GM21528 (cell line): Measurements from ENCODE around the gene DNAH3.
"Not testable (repeated sequence)": the region's sequence is repeated elsewhere in the genome, so short reads cannot be mapped to it uniquely, and the experiment has no call there.

Experiments
- ATAC-seq: cut with Tn5 transposase; IDR thresholded peaks from one replicate; pipeline ENCODE4 v1.9.1; 2021; ENCODE audit warnings: mild to moderate bottlenecking, moderate library complexity; ENCODE audit not compliant: unreplicated experiment, low FRiP score

DNAH3 gene

DNA sequence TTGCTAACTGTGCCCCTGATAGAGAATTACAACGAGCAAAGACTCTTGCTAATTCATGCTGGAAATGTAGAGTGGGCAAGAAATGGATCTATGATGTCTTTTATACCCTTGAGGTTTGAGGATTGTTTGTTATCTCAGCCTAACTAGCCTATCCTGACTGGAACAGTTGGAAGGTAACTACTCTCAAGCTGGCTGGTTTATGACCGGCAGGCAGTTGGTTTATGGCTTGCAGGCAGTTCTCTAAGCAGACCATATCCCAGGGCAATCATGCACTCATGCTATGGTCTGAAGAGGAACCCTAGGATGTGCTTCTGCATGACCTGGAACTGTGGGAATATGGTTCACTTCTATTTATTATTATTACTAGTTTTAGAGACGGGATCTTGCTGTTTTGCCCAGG is 201.0 kb downstream of the DNAH3 start:
- no peak for ATAC-seq

DNA sequence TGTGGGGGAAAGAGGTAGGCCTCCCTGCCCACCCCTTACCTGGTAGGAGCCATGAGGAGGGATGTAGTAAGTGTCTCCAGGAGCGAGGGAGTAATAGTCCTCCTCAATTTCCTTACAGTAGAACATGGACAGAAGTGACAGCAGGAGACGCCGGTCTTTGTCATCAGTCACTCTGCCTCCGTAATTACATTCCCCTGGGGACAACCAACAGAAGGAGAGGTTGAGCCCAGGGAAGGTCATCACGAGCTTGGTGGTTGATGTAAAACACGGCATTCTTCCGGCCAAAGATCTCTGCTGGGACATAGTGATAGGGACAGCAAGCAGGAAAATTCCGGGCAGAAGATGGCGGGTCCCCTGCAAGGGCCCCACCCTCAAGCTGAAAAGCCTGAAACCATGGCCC is 202.2 kb downstream of the DNAH3 start:
- no peak for ATAC-seq

DNA sequence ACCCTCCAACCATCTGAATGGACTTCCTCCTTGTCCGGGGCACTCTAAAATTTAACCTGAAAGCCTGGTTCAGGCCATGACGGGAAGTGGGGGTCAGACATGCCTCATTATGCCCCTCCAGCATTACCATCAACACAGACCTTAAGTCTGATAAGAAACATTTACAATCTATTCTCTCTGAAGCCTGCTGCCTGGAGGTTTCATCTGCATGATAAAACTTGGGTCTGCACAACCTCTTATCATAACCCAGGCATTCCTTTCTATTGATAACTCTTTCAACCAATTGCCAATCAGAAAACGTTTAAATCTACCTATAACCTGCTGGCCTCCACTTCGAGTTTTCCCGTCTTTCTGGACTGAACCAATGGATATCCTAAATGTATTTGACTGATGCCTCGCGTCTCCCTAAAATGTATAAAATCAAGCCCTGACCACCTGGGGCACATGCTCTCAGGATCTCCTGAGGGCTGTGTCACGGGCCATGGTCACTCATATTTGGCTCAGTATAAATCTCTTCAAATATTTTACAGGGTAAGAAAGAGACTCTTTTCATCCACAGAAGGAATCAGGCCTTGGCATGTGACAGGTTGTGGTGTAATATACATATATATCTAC is 204.5 kb downstream of the DNAH3 start:
- ATAC-seq: no peak

- ATAC-seq: not testable (repeated sequence)
These were observed 205.1 kb downstream of the DNAH3 start for GRCh38 chr16:20945575-20945875.

DNA sequence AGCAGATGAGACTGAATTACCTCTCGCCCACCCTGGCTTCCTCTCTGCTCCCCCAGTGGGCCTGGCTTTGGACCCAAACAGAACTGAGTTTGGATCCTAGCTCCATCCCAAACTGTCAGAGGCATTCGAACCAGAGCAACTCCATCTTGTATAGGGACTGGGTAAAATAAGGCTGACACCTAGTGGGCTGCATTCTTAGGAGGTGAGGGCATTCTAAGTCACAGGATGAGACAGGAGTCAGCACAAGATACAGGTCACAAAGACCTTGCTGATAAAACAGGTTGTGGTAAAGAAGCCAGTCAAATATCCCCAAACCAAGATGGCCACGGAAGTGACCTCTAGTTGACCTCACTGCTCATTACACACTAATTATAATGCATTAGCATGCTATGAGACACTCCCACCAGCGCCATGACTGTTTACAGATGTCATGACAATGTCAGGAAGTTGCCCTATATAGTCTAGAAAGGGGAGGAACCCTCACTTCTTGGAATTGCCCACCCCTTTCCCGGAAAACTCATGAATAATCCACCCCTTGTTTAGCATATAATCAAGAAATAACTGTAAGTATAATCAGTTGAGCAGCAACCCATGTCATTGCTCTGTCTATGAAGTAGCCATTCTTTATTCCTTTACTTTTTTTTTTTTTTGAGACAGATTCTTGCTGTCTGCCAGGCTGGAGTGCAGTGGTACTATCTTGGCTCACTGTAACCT is 205.6 kb downstream of the DNAH3 start:
- ATAC-seq: no peak

- ATAC-seq: no peak
These were observed 208.4 kb downstream of the DNAH3 start for GRCh38 chr16:20942256-20942655.

DNA sequence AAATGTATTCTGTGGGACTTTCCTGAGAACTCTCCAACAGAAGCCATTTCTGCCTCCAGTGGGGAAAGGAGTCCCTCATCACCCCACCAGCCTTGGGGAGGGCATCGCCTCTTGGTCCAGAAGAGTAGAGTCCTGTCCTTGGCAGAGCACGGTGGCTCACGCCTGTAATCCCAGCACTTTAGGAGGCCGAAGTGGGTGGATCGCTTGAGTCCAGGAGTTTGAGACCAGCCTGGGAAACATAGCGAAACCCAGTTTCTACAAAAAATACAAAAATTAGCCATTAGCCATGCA is 209.1 kb downstream of the DNAH3 start:
- ATAC-seq: no peak

- no peak for ATAC-seq
These were observed 209.6 kb downstream of the DNAH3 start for GRCh38 chr16:20940871-20941635.

- no peak for ATAC-seq
These were observed 211.0 kb downstream of the DNAH3 start for GRCh38 chr16:20939611-20940010.

DNA sequence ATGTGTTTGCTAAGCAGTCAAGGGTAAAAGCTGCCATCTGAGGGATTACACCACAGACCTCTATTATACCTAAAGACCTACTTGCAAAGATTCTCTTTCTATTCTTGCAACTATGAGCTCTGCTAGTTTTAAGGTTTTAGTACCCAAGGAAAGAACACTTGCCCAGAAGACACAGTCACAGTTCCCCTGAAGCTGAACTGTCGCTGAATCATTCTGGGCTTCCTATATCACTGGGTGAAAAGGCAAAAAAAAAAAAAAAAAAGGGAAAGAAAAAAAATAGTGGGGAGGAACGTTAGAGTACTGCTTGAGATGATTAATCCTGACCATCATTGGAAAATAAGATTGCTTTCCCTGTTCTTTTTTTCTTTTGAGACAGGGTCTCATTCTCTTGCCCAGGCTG is 212.2 kb downstream of the DNAH3 start:
- no peak for ATAC-seq

GRCh38 chr16:20937736-20938135 is 212.9 kb downstream of the DNAH3 start:
- no peak for ATAC-seq

GRCh38 chr16:20933589-20933988 is 217.1 kb downstream of the DNAH3 start:
- no peak for ATAC-seq

- ATAC-seq: no peak
These were observed 219.5 kb downstream of the DNAH3 start for GRCh38 chr16:20931066-20931600.

GRCh38 chr16:20930365-20930690 is 220.3 kb downstream of the DNAH3 start:
- ATAC-seq: no peak

- ATAC-seq: not testable (repeated sequence)
These were observed 220.8 kb downstream of the DNAH3 start for GRCh38 chr16:20929676-20930364.

DNA sequence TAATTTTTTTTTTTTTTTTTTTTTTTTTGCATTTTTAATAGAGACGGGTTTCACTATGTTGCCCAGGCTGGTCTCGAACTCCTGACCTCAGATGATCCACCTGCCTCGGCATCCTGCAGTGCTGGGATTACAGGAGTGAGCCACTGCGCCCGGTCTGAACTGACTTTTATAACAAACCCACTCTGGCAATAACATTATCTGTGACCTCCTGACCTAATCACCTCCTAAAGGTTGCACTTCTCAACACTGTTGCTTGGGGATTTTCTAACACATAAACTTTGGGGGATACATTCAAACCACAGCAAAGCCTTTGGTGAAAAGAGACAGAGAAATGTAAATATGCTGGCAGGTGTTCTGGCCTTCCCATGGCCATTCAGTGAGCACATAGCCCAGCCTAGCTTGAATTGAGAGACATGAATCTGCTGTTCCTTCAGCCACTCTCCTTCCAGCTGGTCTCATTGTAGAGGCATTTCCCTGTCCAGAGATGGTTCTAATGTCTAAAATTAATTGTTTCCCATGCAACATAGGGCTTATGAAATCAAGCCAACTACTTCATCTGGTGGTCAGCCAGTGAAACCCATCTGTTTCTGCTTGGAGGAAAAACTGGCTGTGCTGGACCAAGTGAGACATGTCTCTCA is 221.8 kb downstream of the DNAH3 start:
- no peak for ATAC-seq

- no peak for ATAC-seq
These were observed 224.9 kb downstream of the DNAH3 start for GRCh38 chr16:20925751-20926150.

DNA sequence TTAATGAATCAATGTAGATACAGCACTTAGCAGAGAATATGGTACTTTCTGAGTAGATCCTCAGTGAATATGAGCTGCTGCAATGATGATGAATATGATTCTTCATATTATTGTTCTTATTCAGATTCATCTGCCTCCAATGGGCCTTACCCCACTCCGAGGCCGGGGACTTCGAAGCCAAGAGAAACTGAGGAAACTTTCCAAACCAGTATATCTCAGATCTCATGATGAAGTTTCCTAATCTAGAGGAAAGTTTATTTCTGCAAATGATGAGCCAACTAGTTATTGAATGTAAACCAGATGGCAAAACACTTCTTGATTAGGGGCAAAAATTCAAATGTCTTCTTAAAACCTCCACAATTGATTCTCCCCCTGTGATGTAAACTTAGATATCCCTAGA is 226.8 kb downstream of the DNAH3 start:
- ATAC-seq: no peak

DNA sequence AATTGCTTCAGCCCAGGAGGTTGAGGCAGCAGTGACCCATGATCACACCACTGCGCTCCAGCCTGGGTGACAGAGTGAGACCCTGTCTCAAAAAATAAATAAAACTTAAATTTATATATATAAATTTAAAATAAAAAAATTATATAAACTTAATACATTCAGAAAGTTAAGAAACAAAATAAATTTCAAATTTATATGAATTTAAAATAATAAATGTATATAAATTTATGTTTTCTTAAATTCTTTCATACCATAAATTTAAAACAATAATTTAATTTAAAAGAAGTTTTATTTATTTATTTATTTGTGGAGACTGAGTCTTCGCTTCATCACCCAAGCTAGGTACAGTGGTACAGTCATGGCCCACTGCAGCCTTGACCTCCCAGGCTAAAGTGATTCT is 229.8 kb downstream of the DNAH3 start:
- no peak for ATAC-seq

- no peak for ATAC-seq
These were observed 230.6 kb downstream of the DNAH3 start for GRCh38 chr16:20920091-20920490.
